Central memory CD8-positive, alpha-beta T cell (primary cell): ENCODE measurements around the gene ZNF346.

Source experiments
- ATAC-seq: fragments of 150-1000 bp; cut with Tn5 transposase; replicated peaks from 2 replicates; pipeline ENCODE4 v1.10.0; 2022; ENCODE audit warnings: mild to moderate bottlenecking, moderate FRiP score, moderate number of reproducible peaks; ENCODE audit not compliant: poor library complexity, severe bottlenecking; ENCODE audit errors: extremely low read depth
- DNase-seq, 2 donors: peaks; one replicate each; pipeline ENCODE4 v3.0.0; 2021; ENCODE audit warnings: low spot score in 2 of 2
- H3K27ac Mint-ChIP-seq: one replicate; pipeline ENCODE4 v1.8.0; 2022; ENCODE audit warnings: low read depth, mild to moderate bottlenecking, moderate library complexity, mixed read lengths
- H3K27me3 Mint-ChIP-seq: one replicate; pipeline ENCODE4 v1.8.0; 2022; ENCODE audit warnings: mixed read lengths
- H3K36me3 Mint-ChIP-seq: one replicate; pipeline ENCODE4 v1.8.0; 2022; ENCODE audit warnings: mild to moderate bottlenecking, moderate library complexity, mixed read lengths; ENCODE audit not compliant: insufficient read depth
- H3K4me1 Mint-ChIP-seq: one replicate; pipeline ENCODE4 v1.8.0; 2022; ENCODE audit warnings: mixed read lengths
- H3K4me3 Mint-ChIP-seq: one replicate; pipeline ENCODE4 v1.8.0; 2022; ENCODE audit warnings: mild to moderate bottlenecking, moderate library complexity, mixed read lengths
- H3K9me3 Mint-ChIP-seq: one replicate; pipeline ENCODE4 v1.8.0; 2022; ENCODE audit warnings: mixed read lengths

Gene ZNF346

DNA sequence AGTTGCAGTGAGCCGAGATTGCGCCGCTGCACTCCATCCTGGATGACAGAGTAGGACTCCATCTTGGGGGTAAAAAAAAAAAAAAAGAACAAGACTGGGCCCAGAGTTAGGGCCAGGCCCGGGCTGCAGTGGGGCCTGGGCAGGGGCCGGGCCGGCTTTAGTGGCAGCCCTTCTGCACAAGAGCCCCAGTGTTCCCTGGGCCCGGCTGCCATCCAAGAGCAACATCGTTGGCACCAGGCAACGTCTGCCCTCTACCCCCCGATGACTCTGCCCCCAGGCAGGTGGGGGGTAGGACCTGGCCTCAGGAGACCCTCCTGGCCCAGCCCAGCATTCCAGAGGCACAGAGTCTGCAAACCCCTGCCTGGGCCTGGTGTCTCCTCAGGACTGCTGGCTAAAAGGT lies 59.4 kb downstream of the ZNF346 start:
- no peaks in the 10 kb centered on the region for H3K9me3 Mint-ChIP-seq
- H3K36me3 Mint-ChIP-seq, result peaks cover 4% of the 10 kb centered on the region

DNA sequence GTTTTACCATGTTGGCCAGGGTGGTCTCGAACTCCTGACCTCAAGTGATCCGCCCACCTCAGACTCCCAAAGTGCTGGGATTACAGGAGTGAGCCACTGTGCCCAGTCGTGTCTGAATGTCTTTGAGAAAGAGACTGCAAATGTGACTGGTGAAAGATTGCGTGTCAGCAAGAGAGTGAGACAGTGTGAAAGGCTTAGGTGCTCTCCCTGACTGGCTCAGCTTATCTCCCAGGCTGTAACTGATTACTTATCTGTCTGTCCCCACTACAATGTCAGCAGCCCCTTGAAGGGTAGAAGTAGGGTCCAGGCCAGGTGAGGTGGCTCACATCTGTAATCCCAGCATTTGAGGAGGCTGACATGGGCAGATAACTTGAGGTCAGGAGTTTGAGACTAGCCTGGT lies 60.9 kb downstream of the ZNF346 start:
- H3K36me3 Mint-ChIP-seq, result peaks cover 4% of the 10 kb centered on the region
- peaks cover 33% of the 10 kb centered on the region for H3K27me3 Mint-ChIP-seq
- H3K27ac Mint-ChIP-seq, result no peak overlapping the region
- H3K4me3 Mint-ChIP-seq, result no peak overlapping the region
- peaks cover 13% of the 10 kb centered on the region for H3K4me1 Mint-ChIP-seq
- H3K9me3 Mint-ChIP-seq, result no peaks in the 10 kb centered on the region
- DNase-seq (no peak), ATAC-seq (no peak)

More for the DNA sequence above, 59.4 kb downstream of the ZNF346 start:
- DNase-seq (no peak), ATAC-seq (no peak)
- H3K27me3 Mint-ChIP-seq, result peaks cover 21% of the 10 kb centered on the region
- H3K4me1 Mint-ChIP-seq, result peaks cover 7% of the 10 kb centered on the region
- H3K4me3 Mint-ChIP-seq, result no peak overlapping the region
- H3K27ac Mint-ChIP-seq, result no peak overlapping the region

DNA sequence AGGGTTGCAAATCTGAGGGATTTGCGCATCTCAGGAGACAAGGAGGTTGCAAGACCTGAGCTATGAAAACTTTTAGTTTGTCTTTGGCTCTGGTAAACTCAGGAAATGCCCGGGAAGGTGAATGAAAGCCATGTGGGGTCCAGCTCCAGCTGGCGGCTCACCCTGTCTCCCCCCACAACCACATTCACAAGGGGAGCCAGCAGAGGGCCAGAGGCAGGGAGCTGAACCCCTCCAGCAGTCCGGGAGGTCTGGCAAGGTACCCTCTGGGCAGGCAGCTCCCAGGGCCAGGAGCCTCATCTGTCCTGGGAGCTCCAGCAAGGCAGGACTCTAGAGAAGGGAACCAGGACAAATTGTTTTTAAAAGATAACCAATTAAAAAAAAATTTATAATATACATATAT lies 61.7 kb downstream of the ZNF346 start:
- DNase-seq (no peak), ATAC-seq (no peak)
- Mint-ChIP-seq H3K9me3 (no peaks in the 10 kb centered on the region), H3K36me3 (peaks cover 4% of the 10 kb centered on the region), H3K27ac (no peak overlapping the region), H3K27me3 (peaks cover 38% of the 10 kb centered on the region), H3K4me1 (peaks cover 13% of the 10 kb centered on the region), H3K4me3 (no peak overlapping the region)

DNA sequence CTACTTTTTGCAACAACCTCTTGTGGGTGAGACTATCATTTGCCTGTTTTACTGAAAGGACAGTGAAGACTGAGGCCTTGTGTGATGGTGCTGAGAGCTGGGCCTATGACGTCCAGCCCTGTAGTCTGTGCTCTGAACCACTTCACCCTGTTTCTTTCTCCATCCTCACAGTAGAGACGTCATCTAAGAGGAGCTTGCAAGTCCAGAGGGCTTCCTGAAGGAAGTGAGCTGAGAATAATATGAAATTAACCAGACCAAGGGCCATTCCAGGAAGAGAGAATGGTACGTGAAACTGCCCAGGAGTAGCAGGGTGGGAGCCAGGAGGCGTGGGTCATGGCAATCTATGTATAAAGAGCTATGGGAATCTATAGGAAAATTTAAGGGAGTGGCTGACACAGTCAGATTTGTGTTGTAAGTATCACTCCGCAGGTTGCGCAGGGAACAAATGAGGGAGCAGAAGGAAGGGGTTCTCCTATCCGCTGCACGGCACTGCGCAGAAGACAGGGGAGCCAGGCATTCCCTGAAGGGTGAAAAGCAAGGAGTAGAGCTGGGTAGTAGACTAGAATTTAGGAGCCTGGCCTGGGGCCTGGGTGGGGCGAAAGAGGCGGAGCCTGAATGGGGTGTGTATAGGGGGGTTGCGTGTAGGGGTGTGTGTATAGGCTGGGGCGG lies 63.6 kb downstream of the ZNF346 start:
- Mint-ChIP-seq H3K9me3 (no peaks in the 10 kb centered on the region), H3K27me3 (peaks cover 38% of the 10 kb centered on the region), H3K4me1 (peaks cover 13% of the 10 kb centered on the region), H3K4me3 (peak overlapping the region; percentile 72), H3K27ac (no peak overlapping the region), H3K36me3 (peaks cover 4% of the 10 kb centered on the region)
- ATAC-seq (no peak), DNase-seq (no peak)

DNA sequence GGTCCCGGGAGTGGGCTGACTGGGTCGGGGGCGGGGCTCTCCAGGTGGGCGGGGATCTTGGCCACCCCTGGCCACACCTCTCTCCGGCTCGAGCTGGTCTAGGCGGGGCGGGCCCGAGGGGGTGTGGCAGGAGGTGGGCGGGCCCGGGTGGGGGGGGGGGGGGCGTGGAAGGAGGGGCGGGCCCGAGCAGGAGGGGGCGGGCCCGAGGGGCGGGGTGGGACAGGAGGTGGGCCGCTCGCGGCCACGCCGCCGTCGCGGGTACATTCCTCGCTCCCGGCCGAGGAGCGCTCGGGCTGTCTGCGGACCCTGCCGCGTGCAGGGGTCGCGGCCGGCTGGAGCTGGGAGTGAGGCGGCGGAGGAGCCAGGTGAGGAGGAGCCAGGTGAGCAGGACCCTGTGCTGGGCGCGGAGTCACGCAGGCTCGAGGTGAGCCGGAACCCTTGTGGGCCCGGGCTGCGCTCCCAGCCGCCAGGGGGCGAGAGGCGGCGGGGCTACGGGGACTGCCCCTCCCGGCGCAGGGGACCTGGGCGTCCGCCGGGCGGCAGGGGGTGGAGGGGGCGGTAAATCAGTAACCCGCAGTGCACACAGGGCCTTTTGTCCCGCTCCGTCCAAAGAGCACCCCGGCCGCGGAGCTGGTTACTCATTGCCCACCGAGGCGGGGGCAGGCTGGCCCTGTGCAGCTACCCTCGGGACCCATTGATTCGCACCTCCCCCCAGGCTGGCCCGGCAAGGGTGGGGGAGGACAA lies 64.3 kb downstream of the ZNF346 start, which contains the start of gene FGFR4:
TSS of gene FGFR4 (plus strand) at position 262 of the 744 bp plus-strand sequence. CDS start 2,688 bp downstream, outside the sequence.
- peak; percentile 51 to 56 for DNase-seq
- H3K27ac Mint-ChIP-seq, result no peak within 1 kb of the TSS

DNA sequence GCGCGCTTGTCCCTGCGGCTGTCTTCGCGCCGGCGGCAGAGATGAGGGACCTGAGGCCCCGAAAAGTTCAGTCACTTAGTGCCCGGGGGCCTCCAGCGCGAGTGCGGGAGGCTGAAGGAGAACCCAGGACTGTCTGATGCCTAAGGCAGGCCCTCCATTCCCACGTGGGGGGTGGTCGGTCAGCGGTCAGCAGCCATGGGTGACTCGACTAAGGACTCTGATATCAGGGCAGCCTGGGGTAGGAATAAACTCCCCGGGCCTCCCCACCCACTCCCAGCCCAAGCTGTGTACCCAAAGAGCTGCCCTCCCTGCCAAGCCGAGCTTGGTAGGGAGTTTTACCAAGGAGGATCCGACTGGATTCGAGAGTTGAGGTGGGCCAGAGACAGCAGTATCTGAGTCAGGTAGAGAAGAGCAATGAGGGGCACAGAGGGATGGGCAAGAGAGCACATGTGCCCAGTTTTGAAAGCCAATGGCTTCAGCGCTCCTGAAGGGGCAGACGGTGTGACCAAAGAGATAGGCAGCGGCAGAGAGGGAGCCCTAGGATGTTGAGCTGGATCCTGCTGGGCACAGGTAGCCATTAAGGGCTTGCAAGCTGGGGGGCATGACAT lies 65.0 kb downstream of the ZNF346 start:
- DNase-seq, result no peak
- Mint-ChIP-seq H3K36me3 (peaks cover 6% of the 10 kb centered on the region), H3K9me3 (no peaks in the 10 kb centered on the region), H3K4me3 (peak overlapping the region; percentile 16), H3K4me1 (peaks cover 13% of the 10 kb centered on the region), H3K27ac (no peak overlapping the region), H3K27me3 (peaks cover 36% of the 10 kb centered on the region)
- no peak for ATAC-seq

More for the DNA sequence above, 64.3 kb downstream of the ZNF346 start, which contains the start of gene FGFR4:
- Mint-ChIP-seq H3K9me3 (no peaks in the 10 kb centered on the region), H3K27me3 (peaks cover 38% of the 10 kb centered on the region), H3K4me1 (peaks cover 13% of the 10 kb centered on the region), H3K4me3 (peak within 1 kb of the TSS; percentile 72), H3K36me3 (peaks cover 4% of the 10 kb centered on the region)
- peak; percentile 83 for ATAC-seq

DNA sequence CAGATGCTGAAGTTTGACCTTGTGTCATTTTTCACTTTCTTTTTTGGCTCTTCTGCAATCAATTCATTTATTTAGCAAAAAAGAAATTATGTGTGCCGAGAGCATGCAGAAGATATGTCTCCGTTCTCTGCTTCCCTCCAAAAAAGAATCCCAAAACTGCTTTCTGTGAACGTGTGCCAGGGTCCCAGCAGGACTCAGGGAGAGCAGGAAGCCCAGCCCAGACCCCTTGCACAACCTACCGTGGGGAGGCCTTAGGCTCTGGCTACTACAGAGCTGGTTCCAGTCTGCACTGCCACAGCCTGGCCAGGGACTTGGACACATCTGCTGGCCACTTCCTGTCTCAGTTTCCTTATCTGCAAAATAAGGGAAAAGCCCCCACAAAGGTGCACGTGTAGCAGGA lies 66.6 kb downstream of the ZNF346 start:
- peaks cover 13% of the 10 kb centered on the region for H3K4me1 Mint-ChIP-seq
- no peaks in the 10 kb centered on the region for H3K9me3 Mint-ChIP-seq
- peaks cover 6% of the 10 kb centered on the region for H3K36me3 Mint-ChIP-seq
- H3K4me3 Mint-ChIP-seq, result no peak overlapping the region
- H3K27ac Mint-ChIP-seq, result no peak overlapping the region
- DNase-seq (no peak), ATAC-seq (no peak)
- H3K27me3 Mint-ChIP-seq, result peaks cover 20% of the 10 kb centered on the region

DNA sequence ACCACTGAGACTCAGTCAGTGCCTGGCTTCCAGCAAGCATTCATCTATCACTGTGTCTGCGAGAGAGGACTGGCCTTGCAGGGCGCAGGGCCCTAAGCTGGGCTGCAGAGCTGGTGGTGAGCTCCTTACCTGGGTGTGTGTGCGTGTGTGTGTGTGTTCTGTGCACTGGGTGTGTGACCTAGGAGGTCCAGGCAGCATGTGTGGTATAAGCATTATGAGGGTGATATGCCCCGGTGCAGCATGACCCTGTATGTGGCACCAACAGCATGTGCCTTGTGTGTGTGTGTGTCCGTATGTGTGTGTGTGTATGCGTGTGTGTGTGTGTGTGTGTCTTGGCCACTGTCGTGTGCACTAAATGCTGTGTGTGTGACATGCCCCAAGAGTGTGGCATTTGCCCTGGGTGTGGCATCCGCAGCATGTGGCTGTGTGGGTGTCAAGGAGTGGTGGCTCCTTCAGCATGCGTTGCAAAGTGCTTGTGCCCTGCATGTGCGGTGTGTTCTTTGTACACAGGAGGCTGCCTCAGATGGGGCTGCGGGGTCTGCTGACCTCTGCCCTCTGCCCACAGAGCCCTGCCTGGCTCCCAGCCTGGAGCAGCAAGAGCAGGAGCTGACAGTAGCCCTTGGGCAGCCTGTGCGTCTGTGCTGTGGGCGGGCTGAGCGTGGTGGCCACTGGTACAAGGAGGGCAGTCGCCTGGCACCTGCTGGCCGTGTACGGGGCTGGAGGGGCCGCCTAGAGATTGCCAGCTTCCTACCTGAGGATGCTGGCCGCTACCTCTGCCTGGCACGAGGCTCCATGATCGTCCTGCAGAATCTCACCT lies 67.5 kb downstream of the ZNF346 start:
- H3K27me3 Mint-ChIP-seq, result peaks cover 23% of the 10 kb centered on the region
- ATAC-seq (no peak), DNase-seq (no peak)
- no peak overlapping the region for H3K27ac Mint-ChIP-seq
- H3K36me3 Mint-ChIP-seq, result peaks cover 7% of the 10 kb centered on the region
- H3K4me3 Mint-ChIP-seq, result no peak overlapping the region
- H3K9me3 Mint-ChIP-seq, result no peaks in the 10 kb centered on the region
- peaks cover 13% of the 10 kb centered on the region for H3K4me1 Mint-ChIP-seq

DNA sequence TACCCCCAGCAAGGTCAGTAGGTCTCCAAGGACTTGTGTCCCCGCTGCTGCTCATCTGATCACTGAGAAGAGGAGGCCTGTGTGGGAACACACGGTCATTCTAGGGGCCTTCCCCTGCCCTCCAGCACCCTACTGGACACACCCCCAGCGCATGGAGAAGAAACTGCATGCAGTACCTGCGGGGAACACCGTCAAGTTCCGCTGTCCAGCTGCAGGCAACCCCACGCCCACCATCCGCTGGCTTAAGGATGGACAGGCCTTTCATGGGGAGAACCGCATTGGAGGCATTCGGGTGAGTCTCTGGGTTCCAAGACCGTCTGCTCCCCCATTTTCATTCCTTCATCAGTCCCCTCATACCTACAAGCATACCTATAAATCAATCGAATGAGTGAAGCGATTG lies 68.3 kb downstream of the ZNF346 start:
- Mint-ChIP-seq H3K4me1 (peaks cover 12% of the 10 kb centered on the region), H3K4me3 (no peak overlapping the region), H3K27me3 (peaks cover 24% of the 10 kb centered on the region), H3K27ac (no peak overlapping the region), H3K36me3 (peaks cover 7% of the 10 kb centered on the region), H3K9me3 (no peaks in the 10 kb centered on the region)
- DNase-seq (no peak), ATAC-seq (no peak)

DNA sequence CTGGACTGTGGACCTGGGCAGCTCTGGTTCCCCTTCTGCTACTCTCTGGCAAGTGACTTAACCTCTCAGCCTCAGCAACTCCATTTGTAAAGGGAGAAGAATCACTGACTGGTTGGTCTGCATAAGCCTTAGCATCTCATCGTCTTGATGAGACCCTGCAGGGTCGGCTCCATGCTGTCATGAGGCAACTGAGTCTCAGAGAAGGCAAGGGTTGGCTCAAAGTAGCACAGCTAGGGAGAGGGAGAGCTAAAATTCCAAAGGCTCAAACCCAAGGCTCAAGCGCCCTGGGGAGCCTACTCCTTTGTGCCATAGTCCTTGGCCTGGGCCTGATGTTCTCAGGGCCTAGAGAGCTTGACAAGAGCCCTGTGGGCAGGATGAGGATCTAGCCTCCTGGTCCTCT lies 68.7 kb downstream of the ZNF346 start:
- Mint-ChIP-seq H3K4me3 (no peak overlapping the region), H3K36me3 (peaks cover 7% of the 10 kb centered on the region), H3K9me3 (no peaks in the 10 kb centered on the region), H3K27me3 (peaks cover 24% of the 10 kb centered on the region), H3K27ac (no peak overlapping the region), H3K4me1 (peaks cover 8% of the 10 kb centered on the region)
- ATAC-seq (no peak), DNase-seq (no peak)

DNA sequence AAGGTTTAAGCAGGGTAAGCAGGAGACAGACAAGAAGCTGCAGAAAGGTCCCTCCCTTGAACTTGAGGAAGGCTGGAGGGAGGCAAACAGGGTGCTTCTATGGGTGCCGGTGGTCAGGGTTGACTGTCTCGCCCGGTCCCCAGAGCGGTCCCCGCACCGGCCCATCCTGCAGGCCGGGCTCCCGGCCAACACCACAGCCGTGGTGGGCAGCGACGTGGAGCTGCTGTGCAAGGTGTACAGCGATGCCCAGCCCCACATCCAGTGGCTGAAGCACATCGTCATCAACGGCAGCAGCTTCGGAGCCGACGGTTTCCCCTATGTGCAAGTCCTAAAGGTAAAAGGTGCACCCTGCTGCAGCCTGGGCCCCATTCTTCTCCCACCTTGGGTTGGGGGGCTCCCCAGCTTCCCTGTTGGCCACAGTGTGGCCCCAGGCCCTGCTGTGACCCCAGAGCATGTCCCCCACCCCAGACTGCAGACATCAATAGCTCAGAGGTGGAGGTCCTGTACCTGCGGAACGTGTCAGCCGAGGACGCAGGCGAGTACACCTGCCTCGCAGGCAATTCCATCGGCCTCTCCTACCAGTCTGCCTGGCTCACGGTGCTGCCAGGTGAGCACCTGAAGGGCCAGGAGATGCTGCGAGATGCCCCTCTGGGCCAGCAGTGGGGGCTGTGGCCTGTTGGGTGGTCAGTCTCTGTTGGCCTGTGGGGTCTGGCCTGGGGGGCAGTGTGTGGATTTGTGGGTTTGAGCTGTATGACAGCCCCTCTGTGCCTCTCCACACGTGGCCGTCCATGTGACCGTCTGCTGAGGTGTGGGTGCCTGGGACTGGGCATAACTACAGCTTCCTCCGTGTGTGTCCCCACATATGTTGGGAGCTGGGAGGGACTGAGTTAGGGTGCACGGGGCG lies 69.9 kb downstream of the ZNF346 start:
- Mint-ChIP-seq H3K36me3 (peaks cover 7% of the 10 kb centered on the region), H3K4me1 (peaks cover 4% of the 10 kb centered on the region), H3K4me3 (no peak overlapping the region), H3K9me3 (no peaks in the 10 kb centered on the region), H3K27ac (no peak overlapping the region), H3K27me3 (peaks cover 21% of the 10 kb centered on the region)
- DNase-seq (no peak), ATAC-seq (no peak)
